Measurements from ENCODE around the gene CATSPERZ. TPM values are rescaled to one million over a fixed set of nuclear protein-coding genes. Genes with fewer than 3 reads are reported as not detected.

CATSPERZ gene
- total RNA-seq, 2 donors from 2014 or later = 0.55 TPM; not detected in 1

GRCh38 chr11:64261556-64262080 is 38.5 kb upstream of the CATSPERZ start:
- no peaks in the 10 kb centered on the region for H3K9me3 Mint-ChIP-seq

GRCh38 chr11:64262271-64263002 is 37.7 kb upstream of the CATSPERZ start:
- ATAC-seq (no peak), DNase-seq (ENCODE audit: low spot score in 2 of 2) (no peak)
- Mint-ChIP-seq H3K27ac (no peak overlapping the region), H3K36me3 (no peaks in the 10 kb centered on the region), H3K9me3 (no peaks in the 10 kb centered on the region)

More at GRCh38 chr11:64261556-64262080, 38.5 kb upstream of the CATSPERZ start:
- no peaks in the 10 kb centered on the region for H3K36me3 Mint-ChIP-seq
- H3K27ac Mint-ChIP-seq = no peak overlapping the region
- DNase-seq (ENCODE audit: low spot score in 2 of 2) (no peak), ATAC-seq (no peak)

DNA sequence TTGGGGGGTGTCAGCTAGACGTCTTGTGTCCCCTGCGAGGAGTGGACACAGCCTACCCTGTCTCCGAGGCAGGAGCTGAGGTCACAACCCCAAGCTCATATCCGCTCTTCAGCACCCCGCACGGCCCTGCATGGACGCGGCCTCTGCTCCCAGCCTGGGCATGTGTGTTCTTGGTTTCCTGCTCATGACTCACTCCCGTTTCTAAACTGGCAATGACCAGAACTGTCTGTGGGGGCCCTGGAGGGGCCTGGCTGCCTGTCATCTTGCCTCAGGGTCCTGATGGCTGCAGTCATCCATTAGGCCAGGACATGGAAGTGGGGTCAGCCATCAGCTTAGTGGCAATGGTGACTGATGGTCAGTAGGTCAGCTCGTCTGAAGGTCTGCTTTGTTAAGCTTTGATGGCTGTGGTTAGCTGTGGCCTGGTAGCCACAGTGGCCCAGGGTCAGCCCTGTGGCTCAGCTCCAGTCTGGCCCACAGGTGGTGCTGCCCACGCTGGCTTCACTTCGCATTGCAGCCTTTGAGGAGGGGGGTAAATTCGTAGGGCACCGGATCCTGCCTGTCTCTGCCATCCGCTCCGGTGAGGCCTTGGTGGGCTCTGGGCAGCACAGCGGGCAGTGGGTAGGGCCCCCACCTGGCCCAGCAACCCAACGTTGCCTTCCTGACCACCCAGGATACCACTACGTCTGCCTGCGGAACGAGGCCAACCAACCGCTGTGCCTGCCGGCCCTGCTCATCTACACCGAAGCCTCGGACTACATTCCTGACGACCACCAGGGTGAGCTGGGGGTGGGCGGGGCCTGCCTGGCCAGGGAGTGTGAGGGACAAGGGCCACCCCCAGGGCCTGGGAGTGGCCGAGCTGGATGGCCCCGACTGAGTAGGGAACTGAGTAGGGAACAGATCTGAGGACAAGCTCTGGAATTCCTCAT is 36.9 kb upstream of the CATSPERZ start:
- no peak for ATAC-seq
- Mint-ChIP-seq H3K9me3 (no peaks in the 10 kb centered on the region), H3K36me3 (no peaks in the 10 kb centered on the region), H3K27ac (no peak overlapping the region)
- DNase-seq (ENCODE audit: low spot score in 2 of 2) = no peak

DNA sequence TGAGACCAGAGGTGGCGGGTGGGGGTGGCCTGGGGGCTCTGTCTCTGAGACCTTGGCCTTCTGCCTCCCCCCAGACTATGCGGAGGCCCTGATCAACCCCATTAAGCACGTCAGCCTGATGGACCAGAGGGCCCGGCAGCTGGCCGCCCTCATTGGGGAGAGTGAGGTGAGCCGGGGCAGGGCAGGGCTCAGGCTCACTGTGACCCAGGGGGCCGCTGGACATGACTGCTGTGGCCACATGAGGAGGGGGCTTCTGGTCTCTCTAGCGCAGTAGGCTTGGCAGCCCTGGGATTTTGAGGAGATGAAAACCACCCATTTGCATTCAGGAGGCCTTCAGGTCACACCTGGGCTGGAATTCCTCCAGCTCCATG is 36.2 kb upstream of the CATSPERZ start:
- no peak overlapping the region for H3K27ac Mint-ChIP-seq
- H3K36me3 Mint-ChIP-seq = peaks cover 0 to 4% of the 10 kb centered on the region in 2 donors
- ATAC-seq (no peak), DNase-seq (ENCODE audit: low spot score in 2 of 2) (no peak)
- H3K9me3 Mint-ChIP-seq = no peaks in the 10 kb centered on the region

- H3K9me3 Mint-ChIP-seq = no peaks in the 10 kb centered on the region
- peaks cover 0 to 8% of the 10 kb centered on the region in 2 donors for H3K36me3 Mint-ChIP-seq
- H3K27ac Mint-ChIP-seq = no peak overlapping the region
- DNase-seq (ENCODE audit: low spot score in 2 of 2) (no peak), ATAC-seq (no peak)
Observed at GRCh38 chr11:64264371-64264852, 35.7 kb upstream of the CATSPERZ start.

DNA sequence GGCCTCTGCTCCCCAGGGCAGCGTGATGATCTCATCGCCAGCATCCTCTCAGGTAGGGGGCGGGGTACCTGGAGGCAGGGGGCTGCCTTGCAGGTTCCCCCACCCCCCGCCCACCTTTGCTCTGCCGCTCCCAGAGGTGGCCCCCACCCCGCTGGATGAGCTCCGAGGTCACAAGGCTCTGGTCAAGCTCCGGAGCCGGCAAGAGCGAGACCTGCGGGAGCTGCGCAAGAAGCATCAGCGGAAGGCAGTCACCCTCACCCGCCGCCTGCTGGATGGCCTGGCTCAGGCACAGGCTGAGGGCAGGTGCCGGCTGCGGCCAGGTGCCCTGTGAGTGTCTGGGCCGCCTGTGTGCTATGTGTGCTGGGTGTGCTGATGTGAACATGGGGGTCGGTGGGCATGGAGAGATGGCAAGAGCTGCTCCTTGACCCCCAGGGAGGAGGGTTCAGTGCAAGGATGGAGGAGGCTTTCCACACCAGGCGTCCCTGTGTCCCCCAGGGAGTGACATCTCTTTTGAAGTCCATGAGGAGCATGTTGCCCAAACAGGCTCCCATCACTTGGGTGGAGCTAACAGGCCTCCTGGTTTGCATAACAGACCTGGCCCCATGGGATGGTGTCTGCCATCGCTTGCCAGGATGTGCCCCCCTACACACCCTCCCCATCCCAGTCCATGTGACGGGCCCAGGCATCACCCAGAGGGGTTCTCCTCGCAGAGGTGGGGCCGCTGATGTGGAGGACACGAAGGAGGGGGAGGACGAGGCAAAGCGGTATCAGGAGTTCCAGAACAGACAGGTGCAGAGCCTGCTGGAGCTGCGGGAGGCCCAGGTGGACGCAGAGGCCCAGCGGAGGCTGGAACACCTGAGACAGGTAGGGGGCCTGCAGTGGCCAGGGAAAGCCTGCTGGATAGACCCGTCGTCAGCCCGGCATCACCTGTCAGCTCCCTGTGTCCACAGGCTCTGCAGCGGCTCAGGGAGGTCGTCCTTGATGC is 34.7 kb upstream of the CATSPERZ start:
- Mint-ChIP-seq H3K27ac (no peak overlapping the region), H3K9me3 (no peaks in the 10 kb centered on the region), H3K36me3 (peaks cover 9 to 14% of the 10 kb centered on the region in 2 donors)
- ATAC-seq = no peak
- no peak for DNase-seq (ENCODE audit: low spot score in 2 of 2)

DNA sequence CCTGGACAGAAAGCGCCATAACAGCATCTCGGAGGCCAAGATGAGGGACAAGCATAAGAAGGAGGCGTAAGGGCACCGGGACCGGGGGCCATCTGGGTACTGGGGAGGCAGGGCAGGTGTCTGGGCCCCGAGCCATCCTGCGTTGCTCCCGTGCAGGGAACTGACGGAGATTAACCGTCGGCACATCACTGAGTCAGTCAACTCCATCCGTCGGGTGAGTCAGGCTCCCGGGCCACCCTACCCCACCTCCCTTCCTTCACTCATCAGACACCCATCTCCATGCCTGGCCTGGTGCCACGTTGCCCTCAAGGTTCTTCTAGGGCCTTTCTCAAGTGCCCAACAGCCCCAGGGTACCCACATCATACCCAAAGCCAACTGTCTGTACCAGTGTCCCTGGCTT is 33.8 kb upstream of the CATSPERZ start:
- Mint-ChIP-seq H3K36me3 (peaks cover 10 to 14% of the 10 kb centered on the region in 2 donors), H3K27ac (no peak overlapping the region), H3K9me3 (no peaks in the 10 kb centered on the region)
- DNase-seq (ENCODE audit: low spot score in 2 of 2) = no peak
- no peak for ATAC-seq

GRCh38 chr11:64267207-64267945 is 32.8 kb upstream of the CATSPERZ start:
- Mint-ChIP-seq H3K9me3 (no peaks in the 10 kb centered on the region), H3K36me3 (peaks cover 10 to 14% of the 10 kb centered on the region in 2 donors), H3K27ac (peak overlapping the region; percentile 55 to 91)
- DNase-seq (ENCODE audit: low spot score in 2 of 2) (no peak), ATAC-seq (no peak)

GRCh38 chr11:64268025-64268892 is 31.9 kb upstream of the CATSPERZ start:
- H3K27ac Mint-ChIP-seq = peak overlapping the region; percentile 88 to 91
- H3K36me3 Mint-ChIP-seq = peaks cover 10 to 14% of the 10 kb centered on the region in 2 donors
- ATAC-seq = no peak
- DNase-seq (ENCODE audit: low spot score in 2 of 2) = no peak
- no peaks in the 10 kb centered on the region for H3K9me3 Mint-ChIP-seq

GRCh38 chr11:64268893-64269539 is 31.1 kb upstream of the CATSPERZ start:
- Mint-ChIP-seq H3K27ac (peak overlapping the region; percentile 88 to 91), H3K9me3 (no peaks in the 10 kb centered on the region), H3K36me3 (peaks cover 10 to 14% of the 10 kb centered on the region in 2 donors)
- DNase-seq (ENCODE audit: low spot score in 2 of 2) = peak; percentile 56 to 71
- ATAC-seq = peak; percentile 1 to 10

GRCh38 chr11:64269540-64270220 is 30.5 kb upstream of the CATSPERZ start:
- DNase-seq (ENCODE audit: low spot score in 2 of 2) = peak; percentile 97 to 98
- Mint-ChIP-seq H3K36me3 (peaks cover 10 to 14% of the 10 kb centered on the region in 2 donors), H3K27ac (peak overlapping the region; percentile 91 to 98), H3K9me3 (no peaks in the 10 kb centered on the region)
- ATAC-seq = peak; percentile 84 to 86

- no peak for DNase-seq (ENCODE audit: low spot score in 2 of 2)
- no peaks in the 10 kb centered on the region for H3K9me3 Mint-ChIP-seq
- no peak for ATAC-seq
- H3K36me3 Mint-ChIP-seq = peaks cover 2 to 4% of the 10 kb centered on the region in 2 donors
- peak overlapping the region in 1 of 2 donors; percentile 19 for H3K27ac Mint-ChIP-seq
Observed at GRCh38 chr11:64275031-64275800, 24.9 kb upstream of the CATSPERZ start.

DNA sequence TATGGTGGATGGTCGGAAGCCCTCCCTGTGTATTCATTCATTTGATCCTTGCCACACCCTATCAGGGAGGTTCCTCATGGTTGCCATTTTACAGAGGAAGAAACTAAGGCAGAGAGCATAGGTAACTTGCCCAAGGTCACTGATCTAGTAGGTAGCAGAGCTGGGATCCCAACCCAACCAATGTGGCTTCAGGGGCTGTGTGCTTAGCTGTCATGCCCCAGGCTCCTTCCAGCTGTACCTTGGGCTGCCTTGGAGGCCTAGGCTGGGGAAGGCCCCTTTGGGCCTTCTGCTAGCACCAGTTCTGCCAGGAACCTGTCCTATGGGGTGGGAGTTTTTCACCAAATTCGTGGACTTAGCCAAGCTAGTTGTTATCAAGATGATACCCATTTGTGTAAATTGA is 24.3 kb upstream of the CATSPERZ start:
- Mint-ChIP-seq H3K36me3 (no peaks in the 10 kb centered on the region), H3K27ac (no peak overlapping the region), H3K9me3 (no peaks in the 10 kb centered on the region)
- DNase-seq (ENCODE audit: low spot score in 2 of 2) (no peak), ATAC-seq (no peak)
